NCI-H2227 treated with DMSO at 0.1 percent for 48 hours (cell line): ENCODE results near the gene MISP3.

ENCODE experiments used
- DNase-seq: peaks from one replicate; lab custom pipeline; 2025; lab: John Stamatoyannopoulos, UW

MISP3 gene

DNA sequence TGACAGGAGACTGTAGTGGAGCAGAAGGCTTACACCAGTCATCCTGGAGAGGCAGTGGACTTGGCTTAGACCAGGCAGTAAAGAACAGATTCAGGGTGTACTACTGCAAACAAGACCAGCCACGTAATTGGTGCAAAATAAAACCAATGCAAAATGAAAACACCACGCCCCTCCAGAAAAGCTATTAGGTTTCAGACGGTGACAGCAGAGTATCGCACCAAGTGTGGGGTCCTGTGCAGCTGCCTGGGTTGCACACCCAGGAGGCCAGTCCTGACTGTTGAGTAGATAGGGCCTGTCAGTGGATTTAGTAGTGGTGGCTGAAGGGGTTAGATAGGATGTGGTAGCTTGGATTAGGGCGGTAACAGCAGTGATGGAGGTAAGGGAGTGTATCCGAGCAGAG is 50.3 kb downstream of the MISP3 start:
- no peak for DNase-seq
